HL-60/S4 treated with retinoic acid at 250 ng/mL for 4 days and 3 days (cell line): Measurements from ENCODE around the gene RBM20.

Experiments used
- in situ Hi-C: fragments of 300-500 bp; cut with MboI; formaldehyde crosslinking; loops from 2 replicates; pipeline ENCODE4 v1.7.0; 2022; ENCODE audit warnings: low sequenced_read_pairs

The RBM20 gene

DNA sequence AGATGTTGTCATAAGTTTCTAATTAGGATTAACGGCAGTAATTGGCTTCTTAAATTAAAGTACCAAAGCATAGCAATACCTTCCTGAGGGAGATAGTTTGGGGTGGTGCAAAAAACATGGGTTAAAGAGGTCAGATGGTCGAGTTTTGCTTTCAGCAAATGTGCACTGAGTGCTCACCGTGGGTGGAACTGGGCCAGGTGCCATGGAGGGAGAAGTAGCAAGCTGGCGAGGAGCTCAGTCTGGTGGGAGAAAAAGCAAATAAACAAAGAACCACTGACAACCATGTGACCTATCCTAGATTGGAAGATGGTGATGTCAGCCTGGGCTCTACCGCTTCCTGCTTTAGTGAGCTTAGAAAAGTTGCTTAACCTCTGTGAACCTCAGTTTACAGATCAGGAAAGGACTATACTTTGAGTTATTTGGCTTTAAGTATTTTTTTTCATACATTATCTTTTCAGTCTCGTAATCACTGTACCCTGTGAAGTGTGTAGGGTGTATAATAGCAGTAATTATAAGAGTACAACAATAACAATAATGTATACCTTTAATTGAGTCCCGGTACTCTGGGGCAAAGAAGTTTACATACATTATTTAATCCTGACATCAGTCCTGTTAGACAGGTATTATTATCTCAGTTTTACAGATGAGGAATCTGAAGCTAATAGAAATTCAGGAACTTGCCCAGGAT, 158.6 kb downstream of the RBM20 start:
- in situ Hi-C loops: no loop called here

DNA sequence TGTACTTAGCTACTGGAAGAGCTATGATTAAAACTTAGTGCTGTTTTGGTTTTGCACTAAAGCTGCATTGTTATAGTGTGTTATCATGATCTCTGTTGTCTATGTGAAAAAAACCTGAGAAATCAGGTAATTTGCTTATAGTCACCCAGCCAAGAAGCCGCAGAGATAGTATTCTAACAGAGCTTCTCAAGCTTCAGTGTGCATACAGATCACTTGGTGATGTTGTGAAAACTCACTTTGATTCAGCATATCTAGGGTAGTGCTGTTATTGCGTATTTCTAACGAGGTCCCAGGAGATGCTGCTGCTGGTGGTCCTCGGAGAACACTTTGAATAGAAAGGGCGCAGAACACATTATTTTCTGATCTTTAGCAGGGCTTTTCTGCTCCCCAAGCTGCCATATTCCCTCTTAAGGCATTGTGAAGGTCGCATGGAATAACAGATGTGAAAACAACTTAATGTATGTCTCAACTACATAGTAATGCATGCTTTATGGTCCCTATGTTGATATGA, 159.2 kb downstream of the RBM20 start:
- in situ Hi-C loops: no loop called here

DNA sequence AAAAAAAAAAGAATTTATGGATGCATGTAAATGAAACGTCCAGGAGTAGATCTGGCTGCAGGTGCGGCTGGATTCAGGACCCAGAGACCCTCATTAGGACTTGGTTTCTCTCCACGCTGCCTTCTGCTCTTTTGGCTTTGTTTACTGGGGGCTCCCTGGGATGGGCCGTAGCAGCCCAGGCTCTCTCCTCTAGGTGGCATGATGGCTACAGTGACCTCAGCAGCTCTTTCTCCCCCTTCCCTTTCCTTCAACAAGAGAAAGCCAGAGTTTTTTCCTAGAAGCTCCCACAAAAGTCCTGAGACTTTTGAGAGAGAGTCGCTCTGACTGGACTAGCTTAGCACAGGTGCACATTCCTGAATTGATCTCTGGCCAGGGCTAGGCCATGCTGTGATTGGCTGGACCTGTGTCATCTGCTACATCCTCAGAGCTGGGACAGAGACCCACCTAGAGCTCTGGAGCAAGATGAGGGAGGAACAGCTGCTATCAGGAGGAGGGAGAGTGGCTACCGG, 159.7 kb downstream of the RBM20 start:
- in situ Hi-C loops: no loop called here

DNA sequence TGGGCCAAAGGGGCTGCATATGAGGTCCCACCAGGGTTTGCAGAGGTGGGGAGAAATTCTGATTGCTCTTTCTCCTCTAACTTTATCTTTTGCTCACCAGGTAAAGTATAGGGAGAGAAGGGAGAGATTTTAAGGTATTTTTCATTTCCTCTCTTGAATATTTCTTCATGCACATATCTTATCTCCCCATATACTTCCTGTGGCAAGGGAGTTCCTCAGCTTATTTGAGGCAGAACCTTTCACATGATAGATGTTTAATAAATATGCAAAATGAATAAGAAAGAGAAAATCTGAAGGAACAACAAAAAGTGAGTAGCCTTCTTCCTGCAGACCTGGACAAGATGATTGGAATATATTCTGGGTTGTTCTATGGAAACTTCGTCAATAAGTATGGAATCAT, 160.2 kb downstream of the RBM20 start:
- in situ Hi-C loops: no loop called here

DNA sequence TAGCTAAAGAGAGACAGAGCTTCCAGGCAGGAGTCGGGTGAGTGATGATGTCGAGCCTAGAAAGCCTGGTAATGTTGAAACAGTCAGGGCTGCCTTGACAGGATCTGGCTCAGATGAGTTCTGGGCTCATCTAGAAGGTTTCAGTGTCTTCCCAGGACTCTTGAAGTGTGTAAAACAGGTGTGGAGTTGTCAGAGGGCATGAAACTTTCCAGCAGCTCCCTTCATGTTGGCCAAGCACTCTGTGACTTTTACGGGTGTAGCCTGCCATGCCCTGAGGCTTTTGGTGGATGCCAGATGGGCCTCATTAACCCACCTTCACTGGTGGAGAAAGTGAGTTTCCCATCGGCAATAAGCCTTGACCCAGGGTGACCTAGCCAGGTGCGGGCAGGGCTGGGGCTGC, 161.2 kb downstream of the RBM20 start:
- in situ Hi-C loops: no loop called here

DNA sequence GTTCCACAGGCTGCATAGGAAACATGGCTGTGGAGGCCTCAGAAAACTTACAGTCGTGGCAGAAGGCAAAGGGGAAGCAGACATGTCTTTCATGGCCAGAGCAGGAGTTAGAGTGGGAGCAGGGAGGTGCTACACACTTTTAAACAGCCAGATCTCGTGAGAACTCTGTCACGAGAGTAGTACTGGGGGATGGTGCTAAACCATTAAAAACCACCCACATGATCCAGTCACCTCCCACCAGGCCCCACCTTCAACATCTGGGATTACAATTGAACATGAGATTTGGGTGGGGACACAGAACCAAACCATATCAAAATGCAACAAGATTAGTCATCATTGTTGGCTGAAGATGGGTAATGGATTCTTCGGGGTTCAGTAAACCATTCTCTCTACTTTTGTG, 162.2 kb downstream of the RBM20 start:
- in situ Hi-C loops: no loop called here

DNA sequence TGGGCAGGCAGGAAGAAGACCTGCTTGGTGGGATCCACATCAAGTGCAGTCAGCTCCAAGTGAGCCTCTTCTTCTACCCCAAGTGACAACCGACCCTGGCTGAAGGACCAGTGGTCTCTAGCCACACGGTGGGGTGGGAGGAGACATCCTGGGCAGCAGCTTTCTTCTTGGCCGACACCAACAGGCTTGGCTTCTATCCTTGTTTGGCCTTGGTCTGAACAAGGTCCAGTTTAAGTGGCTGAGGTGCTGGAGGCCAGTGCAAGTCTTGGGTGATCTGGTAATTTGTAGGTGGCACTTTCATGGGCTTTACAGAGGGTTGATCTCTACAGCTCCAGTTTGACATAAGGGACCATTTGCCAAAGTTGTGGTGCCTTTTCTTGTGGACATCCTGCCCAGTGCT, 164.0 kb downstream of the RBM20 start:
- in situ Hi-C loops: no loop called here

DNA sequence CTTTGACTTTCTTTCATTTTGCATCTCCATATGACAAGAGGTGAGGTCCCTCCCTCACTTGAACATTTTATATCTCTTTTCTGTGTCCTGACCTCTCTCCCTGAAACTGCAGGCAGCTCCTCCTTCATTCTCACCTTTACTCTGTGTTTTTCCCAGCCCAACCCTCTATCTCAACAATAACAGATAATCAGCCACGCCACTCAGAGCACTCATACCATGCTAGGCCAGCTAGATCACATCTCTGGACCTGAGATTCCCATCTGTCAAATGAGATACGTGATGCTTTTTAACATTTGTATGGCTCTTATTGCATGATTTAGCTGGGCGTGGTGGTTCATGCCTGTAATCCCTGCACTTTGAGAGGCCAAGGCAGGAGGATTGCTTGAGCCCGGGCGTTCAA, 164.5 kb downstream of the RBM20 start:
- in situ Hi-C loops: no loop called here

DNA sequence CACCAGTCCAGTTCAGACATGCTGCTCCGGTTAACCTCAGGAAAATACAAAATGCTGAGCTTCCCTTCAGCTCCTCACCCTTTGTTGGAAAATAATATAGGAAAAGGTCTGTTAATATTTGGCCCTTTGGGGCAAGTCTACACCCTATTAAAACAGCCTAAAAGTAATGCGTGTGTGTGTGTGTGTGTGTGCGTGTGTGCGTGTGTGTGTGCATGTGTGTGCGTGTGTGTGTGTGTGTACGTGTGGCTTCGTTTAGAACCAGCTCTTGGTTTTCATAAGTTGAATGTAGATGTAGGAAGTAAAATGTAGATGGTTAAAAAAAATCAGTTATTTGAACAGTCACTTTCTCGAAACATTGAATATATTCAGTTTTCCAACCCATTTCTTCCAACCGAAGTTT, 166.5 kb downstream of the RBM20 start:
- in situ Hi-C loops: no loop called here

DNA sequence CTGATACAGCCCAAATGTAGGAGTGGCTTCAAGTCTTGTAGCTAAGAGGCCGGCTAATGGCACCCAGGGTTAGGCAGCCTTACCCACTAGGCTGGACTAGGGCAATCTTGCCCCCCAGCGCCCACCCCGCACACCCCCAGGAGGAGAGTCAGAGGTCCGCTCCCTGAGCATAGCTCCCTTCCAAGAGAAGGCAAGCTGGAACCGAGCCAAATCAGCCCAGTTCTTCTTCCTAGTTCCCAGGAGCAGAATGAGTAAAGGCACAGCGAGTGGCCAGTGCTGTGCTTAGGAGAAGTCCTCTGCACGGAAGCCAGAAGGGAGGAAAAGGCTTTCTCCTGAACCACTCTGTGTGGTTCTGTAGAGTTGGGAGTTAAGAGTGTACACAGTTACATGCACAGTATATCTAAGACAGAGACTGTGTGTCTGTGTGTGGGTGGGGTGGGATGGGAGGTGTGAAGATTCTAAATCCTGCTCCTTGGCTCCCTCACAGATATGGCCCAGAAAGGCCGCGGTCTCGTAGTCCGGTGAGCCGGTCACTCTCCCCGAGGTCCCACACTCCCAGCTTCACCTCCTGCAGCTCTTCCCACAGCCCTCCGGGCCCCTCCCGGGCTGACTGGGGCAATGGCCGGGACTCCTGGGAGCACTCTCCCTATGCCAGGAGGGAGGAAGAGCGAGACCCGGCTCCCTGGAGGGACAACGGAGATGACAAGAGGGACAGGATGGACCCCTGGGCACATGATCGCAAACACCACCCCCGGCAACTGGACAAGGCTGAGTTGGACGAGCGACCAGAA, 167.8 kb downstream of the RBM20 start:
- in situ Hi-C loops: no loop called here

DNA sequence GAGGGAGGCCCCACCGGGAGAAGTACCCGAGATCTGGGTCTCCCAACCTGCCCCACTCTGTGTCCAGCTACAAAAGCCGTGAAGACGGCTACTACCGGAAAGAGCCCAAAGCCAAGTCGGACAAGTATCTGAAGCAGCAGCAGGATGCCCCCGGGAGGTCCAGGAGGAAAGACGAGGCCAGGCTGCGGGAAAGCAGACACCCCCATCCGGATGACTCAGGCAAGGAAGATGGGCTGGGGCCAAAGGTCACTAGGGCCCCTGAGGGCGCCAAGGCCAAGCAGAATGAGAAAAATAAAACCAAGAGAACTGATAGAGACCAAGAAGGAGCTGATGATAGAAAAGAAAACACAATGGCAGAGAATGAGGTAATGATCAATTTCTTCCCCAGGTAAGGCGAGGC, 168.4 kb downstream of the RBM20 start:
- in situ Hi-C loops: no loop called here

DNA sequence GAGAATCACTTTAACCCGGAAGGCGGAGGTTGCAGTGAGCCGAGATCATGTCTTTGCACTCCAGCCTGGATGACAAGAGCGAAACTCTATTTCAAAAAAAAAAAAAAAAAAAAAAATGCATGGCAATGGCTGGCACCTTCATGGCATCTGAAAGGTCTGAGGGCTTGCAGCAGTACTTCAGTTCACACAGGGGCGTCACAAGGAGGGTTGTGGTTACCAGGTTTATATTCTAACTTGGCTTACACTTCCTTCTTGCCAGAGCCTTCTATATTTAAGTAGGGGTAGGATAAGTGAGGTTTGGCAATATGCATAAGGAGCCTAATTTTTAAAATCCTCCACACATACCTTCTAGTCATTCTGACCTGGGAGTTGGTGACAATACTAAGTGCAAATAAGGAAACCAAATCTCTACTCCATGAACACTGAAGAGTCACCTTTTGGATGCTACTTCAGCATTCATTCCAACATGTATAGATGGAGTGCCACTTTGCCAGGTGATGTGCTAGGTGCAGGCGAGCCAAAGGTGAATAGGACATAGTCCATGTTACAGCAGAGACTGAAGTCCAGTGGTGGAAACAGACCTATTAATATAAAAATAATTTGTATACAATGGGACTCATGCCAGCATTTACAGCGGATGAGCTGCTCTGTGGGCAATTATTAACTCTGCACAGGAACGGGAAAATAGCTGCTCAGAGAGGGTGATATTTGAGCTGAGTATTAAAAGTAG, 169.8 kb downstream of the RBM20 start:
- in situ Hi-C loops: no loop called here

DNA sequence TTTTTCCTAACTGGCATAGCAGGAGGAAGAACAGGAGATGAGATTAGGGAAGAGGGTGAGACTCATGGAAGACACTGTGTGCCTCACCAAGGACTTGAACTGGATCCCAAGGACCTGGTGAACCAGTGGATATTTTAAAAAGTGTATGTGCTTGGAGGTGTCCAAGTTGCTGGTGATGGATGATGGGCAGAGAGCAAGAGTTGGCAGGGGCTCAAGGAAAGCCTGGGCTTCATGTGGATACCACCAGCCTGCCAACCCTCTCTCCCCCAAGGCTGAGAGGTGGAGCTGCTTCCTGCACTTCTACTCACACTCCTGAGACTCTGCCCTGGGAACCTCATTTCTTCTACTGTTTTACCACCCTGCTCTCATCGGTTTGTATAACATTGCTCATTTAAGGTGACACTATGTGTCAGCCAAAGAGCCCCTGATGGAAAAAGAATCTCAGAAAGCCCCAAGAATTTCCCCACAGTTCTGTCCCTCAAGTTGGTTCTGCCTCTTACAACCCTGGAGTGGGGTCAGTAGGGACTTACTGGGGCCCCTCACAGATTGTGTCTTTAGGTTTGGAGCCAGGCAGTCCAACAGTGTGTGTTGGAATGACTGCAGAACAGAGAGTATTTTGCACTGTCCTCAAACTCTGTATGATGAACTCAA, 171.3 kb downstream of the RBM20 start:
- in situ Hi-C loops: no loop called here

DNA sequence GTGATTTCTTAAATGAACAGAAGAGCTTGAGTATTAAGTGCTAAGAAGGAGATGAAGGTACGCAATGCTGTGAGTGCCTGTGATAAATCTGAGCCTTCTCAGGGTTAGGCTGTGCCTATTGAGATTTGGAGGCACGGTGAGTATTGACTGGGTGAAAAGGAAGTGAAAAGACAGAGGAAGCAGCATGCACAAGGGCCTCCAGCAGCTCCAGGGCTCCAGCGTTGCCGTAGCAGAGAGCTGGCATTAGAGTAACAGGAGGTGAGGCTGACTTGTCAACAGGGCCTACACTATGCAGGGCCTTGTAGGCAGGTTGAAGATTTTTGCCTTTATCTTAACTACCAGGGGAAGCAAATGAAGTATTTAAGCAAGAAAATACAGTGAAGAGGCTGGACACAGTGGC, 173.5 kb downstream of the RBM20 start:
- in situ Hi-C loops: no loop called here

DNA sequence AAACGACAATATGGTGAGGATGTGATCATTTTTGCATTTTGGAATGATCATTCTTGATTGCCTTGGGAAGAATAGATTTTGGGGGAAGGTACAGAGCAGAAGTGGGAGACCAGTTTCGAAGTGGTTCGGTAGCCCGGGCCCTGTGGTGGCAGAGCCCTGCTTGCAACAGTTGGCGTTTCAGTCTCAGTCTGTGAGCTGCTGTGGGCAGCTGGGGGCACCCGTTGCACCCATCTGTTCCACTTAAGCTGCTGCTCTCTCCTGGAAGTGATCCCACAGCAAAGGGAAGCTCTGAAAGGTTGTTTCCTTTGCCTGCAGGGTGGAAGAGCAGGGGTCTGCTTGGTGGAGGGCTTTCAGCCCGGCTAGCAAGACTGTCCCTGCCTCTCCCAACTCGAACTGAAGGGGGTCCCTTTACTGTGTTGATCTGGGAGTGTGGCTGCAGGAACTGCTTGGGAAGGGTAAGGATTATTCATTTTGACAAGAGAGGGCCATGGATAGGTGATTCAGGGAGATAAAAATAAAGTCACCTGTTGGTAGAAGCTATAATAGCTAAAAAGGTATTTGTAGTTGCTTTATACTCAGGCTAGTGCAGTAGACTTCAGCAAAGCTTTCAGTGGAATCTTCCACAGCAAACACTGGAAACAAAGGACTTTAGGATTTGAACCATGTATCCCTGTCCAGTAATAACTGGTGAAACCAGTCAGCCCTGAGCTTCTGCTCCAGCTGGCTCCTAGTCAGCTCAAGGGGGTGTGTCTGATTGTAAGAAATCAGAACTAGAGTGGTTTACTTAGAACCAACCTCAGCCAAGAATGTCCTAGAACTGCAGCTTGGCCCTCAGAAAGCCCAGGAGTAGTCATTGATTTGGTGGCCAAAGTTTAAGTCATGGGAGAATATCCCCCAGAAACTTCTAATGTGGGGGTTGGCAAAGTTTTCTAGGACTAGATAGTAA, 174.4 kb downstream of the RBM20 start:
- in situ Hi-C loops: no loop called here

DNA sequence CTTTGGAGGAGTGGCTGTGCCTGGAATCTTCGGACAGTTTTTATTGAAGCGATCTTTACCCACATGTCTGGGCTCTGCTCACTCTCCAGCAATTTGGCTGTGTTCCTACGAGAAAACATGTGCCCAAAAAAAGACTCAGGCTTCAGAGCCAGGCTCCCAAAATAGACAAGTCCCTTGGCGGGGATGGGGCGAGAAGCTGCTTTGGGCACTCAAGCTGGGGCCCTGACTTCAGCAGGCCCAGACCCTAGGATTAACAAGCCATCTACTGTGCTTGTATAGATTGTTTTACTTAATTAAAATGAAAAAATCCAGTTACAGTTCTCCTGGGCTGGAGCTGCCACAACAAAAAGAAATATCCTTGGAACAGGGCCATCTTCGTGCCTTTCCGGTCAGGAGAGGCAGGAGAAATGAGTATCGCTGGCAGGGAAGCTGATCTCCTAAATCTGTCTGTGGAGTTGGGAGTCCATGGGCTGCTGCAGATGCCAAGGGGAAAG, 176.2 kb downstream of the RBM20 start:
- in situ Hi-C loops: no loop called here

DNA sequence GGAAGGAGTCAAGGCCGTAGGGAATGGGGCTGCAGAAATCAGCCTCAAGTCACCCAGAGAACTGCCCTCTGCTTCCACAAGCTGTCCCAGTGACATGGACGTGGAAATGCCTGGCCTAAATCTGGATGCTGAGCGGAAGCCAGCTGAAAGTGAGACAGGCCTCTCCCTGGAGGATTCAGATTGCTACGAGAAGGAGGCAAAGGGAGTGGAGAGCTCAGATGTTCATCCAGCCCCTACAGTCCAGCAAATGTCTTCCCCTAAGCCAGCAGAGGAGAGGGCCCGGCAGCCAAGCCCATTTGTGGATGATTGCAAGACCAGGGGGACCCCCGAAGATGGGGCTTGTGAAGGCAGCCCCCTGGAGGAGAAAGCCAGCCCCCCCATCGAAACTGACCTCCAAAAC, 177.4 kb downstream of the RBM20 start:
- in situ Hi-C loops: no loop called here

DNA sequence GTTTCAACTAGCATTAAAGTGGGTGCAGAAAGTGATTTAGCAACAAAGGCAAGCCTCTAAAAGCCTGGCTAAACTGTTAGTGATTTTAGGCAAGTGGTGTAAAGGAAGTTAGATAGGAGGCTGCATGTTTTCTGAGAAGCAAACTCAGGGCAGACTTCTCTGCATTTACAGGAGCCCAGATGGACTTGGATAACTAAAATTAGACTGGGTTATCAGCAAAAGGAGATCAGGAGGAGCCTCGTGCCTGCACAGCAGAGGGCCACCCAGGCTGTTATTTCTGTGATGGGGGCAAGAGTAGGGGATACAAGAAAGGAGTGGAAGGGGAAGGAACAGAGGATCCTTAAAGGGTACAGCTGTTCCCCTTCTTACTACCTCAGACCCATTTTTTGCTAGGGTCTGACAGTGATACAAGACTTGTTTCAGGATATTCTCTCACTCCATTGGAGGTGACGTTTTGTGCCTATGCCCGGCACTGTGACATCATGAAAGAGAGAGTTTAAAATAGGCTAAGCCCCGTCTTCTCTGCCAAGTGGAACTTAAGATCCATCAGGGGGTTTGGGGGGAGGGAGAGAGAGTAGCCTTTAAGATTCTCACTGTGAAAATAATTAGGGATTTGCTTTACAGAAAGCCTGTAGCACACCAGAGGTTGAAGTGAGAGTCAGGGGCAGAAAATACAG, 178.0 kb downstream of the RBM20 start:
- in situ Hi-C loops: no loop called here

DNA sequence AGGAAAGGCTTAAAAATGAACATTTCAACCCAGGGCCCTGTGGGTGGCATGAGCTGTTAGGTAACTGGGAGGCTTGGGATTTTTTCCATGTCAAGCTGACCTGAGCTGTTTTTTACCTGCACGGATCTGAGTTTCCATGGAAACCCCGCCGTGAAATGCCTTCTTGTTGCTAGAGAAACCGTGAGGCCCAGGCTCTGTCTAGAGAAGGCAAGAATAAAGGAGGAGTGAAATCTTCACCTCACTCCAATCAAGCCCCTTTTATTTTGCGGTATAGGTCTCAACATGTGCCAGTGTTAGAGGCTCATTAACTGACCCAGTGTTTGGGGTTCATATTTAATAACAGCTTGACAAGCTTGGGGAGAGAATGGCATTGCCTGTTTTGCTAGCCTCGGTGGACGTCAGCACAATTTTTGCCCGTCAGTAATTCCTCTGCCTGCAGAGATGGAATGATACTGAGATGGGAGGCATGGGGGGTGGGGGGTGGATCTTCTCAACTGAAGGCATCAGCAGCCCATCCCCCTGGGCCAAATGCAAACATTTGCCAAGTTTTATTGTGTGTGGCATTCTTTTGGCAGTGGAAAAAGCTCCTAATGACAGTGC, 178.7 kb downstream of the RBM20 start:
- in situ Hi-C loops: no loop called here
